ENCODE results near the gene TICAM1.

- TF ChIP-seq, protein P1, sequence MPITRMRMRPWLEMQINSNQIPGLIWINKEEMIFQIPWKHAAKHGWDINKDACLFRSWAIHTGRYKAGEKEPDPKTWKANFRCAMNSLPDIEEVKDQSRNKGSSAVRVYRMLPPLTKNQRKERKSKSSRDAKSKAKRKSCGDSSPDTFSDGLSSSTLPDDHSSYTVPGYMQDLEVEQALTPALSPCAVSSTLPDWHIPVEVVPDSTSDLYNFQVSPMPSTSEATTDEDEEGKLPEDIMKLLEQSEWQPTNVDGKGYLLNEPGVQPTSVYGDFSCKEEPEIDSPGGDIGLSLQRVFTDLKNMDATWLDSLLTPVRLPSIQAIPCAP (CRISPR knock-in tag; IDR thresholded peaks at IDR 0.05) = no peak
- TF ChIP-seq KAT7 (CRISPR knock-in tag; IDR thresholded peaks at IDR 0.05; ENCODE audit: borderline replicate concordance) = no peak
- TF ChIP-seq, protein P2, sequence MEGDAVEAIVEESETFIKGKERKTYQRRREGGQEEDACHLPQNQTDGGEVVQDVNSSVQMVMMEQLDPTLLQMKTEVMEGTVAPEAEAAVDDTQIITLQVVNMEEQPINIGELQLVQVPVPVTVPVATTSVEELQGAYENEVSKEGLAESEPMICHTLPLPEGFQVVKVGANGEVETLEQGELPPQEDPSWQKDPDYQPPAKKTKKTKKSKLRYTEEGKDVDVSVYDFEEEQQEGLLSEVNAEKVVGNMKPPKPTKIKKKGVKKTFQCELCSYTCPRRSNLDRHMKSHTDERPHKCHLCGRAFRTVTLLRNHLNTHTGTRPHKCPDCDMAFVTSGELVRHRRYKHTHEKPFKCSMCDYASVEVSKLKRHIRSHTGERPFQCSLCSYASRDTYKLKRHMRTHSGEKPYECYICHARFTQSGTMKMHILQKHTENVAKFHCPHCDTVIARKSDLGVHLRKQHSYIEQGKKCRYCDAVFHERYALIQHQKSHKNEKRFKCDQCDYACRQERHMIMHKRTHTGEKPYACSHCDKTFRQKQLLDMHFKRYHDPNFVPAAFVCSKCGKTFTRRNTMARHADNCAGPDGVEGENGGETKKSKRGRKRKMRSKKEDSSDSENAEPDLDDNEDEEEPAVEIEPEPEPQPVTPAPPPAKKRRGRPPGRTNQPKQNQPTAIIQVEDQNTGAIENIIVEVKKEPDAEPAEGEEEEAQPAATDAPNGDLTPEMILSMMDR (IDR thresholded peaks at IDR 0.05) = no peak
Observed at GRCh38 chr19:4775627-4776152, 55.8 kb downstream of the TICAM1 start.
